Breast epithelium (tissue), 3 donors: ENCODE measurements around the gene VPS35L.

Experiments used
- POLR2A ChIP-seq: fragments of 450-650 bp; IDR thresholded peaks from one replicate; pipeline ENCODE4 v1.6.1; 2016; ENCODE audit warnings: antibody characterized with exemption, mild to moderate bottlenecking, moderate library complexity
- TF ChIP-seq, protein P1 (sequence below), 3 donors: fragments of 450-650 bp; IDR thresholded peaks; one replicate each; pipeline ENCODE4 v1.5.1; 2016 to 2017; ENCODE audit warnings: antibody characterized with exemption in 3 of 3, mild to moderate bottlenecking in 3 of 3, moderate library complexity in 3 of 3

DNA sequence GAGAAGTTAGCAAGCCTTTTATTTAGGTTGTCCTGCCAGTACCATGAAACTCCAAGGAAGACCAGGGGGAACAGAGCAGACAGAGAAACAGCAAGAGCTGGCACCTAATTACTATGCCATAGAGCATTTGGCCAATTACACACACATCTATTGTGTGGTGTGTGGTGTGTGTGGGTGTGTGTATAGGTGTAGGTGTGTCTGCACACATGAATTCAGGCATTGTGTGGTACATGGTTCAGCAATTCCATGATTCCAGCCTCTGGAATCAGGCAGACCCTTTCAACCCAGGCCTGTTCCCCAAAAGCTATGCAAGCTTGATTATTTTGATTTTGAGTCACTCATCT is 188.3 kb downstream of the VPS35L start:
- TF ChIP-seq, protein P1, sequence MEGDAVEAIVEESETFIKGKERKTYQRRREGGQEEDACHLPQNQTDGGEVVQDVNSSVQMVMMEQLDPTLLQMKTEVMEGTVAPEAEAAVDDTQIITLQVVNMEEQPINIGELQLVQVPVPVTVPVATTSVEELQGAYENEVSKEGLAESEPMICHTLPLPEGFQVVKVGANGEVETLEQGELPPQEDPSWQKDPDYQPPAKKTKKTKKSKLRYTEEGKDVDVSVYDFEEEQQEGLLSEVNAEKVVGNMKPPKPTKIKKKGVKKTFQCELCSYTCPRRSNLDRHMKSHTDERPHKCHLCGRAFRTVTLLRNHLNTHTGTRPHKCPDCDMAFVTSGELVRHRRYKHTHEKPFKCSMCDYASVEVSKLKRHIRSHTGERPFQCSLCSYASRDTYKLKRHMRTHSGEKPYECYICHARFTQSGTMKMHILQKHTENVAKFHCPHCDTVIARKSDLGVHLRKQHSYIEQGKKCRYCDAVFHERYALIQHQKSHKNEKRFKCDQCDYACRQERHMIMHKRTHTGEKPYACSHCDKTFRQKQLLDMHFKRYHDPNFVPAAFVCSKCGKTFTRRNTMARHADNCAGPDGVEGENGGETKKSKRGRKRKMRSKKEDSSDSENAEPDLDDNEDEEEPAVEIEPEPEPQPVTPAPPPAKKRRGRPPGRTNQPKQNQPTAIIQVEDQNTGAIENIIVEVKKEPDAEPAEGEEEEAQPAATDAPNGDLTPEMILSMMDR (IDR thresholded peaks at IDR 0.05), result no peak
- TF ChIP-seq POLR2A, result no peak
